GM12891 (cell line): ENCODE measurements around the gene ARID1B.

ENCODE experiments used
- POLR2AphosphoS5 ChIP-seq: IDR thresholded peaks from 2 replicates; pipeline ENCODE4 v1.6.1; 2011; ENCODE audit warnings: low read depth, low read length, control low read depth
- SPI1 ChIP-seq: IDR thresholded peaks from 2 replicates; pipeline ENCODE4 v1.6.1; 2011; ENCODE audit warnings: low read depth, low read length, control low read depth

DNA sequence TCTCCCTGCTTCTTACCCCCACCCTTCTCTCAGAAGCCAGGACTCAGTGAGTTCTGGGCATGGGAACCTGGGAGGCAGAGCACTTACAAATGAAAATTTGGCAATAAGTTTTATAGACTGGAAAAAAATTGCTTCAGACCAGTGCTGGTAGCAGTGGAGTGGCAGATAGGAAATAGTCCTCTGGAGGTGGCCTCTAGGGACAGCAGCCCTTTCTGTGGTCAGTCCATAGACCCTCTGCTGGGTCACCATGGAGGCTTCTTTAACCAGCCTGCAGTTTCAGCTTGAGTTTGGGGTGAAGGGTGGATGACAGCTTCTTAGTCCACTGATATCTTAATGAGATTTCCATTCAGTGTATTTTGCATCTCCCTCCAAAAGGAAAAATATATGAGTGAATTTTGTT is 179.1 kb downstream of the ARID1B start:
- TF ChIP-seq POLR2AphosphoS5 (no peak), SPI1 (no peak)
